ENCODE data around the gene ACOT7. TPM values are rescaled to one million over a fixed set of nuclear protein-coding genes. Genes with fewer than 3 reads are reported as not detected.

ACOT7 gene
- total RNA-seq, 1 donor from 2014 or later = 35.1 TPM

- no peaks in the 10 kb centered on the region for H3K4me1 Mint-ChIP-seq (ENCODE audit: unreplicated experiment)
- peaks cover 18% of the 10 kb centered on the region for H3K27me3 Mint-ChIP-seq (ENCODE audit: unreplicated experiment)
- TF ChIP-seq, protein P1, sequence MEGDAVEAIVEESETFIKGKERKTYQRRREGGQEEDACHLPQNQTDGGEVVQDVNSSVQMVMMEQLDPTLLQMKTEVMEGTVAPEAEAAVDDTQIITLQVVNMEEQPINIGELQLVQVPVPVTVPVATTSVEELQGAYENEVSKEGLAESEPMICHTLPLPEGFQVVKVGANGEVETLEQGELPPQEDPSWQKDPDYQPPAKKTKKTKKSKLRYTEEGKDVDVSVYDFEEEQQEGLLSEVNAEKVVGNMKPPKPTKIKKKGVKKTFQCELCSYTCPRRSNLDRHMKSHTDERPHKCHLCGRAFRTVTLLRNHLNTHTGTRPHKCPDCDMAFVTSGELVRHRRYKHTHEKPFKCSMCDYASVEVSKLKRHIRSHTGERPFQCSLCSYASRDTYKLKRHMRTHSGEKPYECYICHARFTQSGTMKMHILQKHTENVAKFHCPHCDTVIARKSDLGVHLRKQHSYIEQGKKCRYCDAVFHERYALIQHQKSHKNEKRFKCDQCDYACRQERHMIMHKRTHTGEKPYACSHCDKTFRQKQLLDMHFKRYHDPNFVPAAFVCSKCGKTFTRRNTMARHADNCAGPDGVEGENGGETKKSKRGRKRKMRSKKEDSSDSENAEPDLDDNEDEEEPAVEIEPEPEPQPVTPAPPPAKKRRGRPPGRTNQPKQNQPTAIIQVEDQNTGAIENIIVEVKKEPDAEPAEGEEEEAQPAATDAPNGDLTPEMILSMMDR (IDR thresholded peaks at IDR 0.05; ENCODE audit: unreplicated experiment) = no peak
- H3K4me3 Mint-ChIP-seq (ENCODE audit: unreplicated experiment) = no peak overlapping the region
- no peaks in the 10 kb centered on the region for H3K36me3 Mint-ChIP-seq (ENCODE audit: low read depth, unreplicated experiment)
- DNase-seq (ENCODE audit: low spot score) = no peak
- H3K9me3 Mint-ChIP-seq (ENCODE audit: unreplicated experiment) = no peaks in the 10 kb centered on the region
- no peak overlapping the region for H3K27ac Mint-ChIP-seq (ENCODE audit: unreplicated experiment)
Observed at GRCh38 chr1:6412896-6413295, 19.3 kb upstream of the ACOT7 start.

- no peak for DNase-seq (ENCODE audit: low spot score)
- Mint-ChIP-seq H3K9me3 (ENCODE audit: unreplicated experiment) (no peaks in the 10 kb centered on the region), H3K27ac (ENCODE audit: unreplicated experiment) (no peak overlapping the region), H3K36me3 (ENCODE audit: low read depth, unreplicated experiment) (no peaks in the 10 kb centered on the region), H3K27me3 (ENCODE audit: unreplicated experiment) (peaks cover 6% of the 10 kb centered on the region), H3K4me3 (ENCODE audit: unreplicated experiment) (no peak overlapping the region), H3K4me1 (ENCODE audit: unreplicated experiment) (no peaks in the 10 kb centered on the region)
- TF ChIP-seq, protein P1 (IDR thresholded peaks at IDR 0.05; ENCODE audit: unreplicated experiment) = no peak
Observed at GRCh38 chr1:6410248-6410893, 16.8 kb upstream of the ACOT7 start.

- no peak for DNase-seq (ENCODE audit: low spot score)
- Mint-ChIP-seq H3K9me3 (ENCODE audit: unreplicated experiment) (no peaks in the 10 kb centered on the region), H3K4me1 (ENCODE audit: unreplicated experiment) (no peaks in the 10 kb centered on the region), H3K27ac (ENCODE audit: unreplicated experiment) (no peak overlapping the region), H3K4me3 (ENCODE audit: unreplicated experiment) (no peak overlapping the region), H3K27me3 (ENCODE audit: unreplicated experiment) (peaks cover 5% of the 10 kb centered on the region), H3K36me3 (ENCODE audit: low read depth, unreplicated experiment) (no peaks in the 10 kb centered on the region)
- TF ChIP-seq, protein P1 (IDR thresholded peaks at IDR 0.05; ENCODE audit: unreplicated experiment) = no peak
Observed at GRCh38 chr1:6409733-6410132, 16.2 kb upstream of the ACOT7 start.

GRCh38 chr1:6409053-6409452, 15.5 kb upstream of the ACOT7 start:
- no peak for DNase-seq (ENCODE audit: low spot score)
- Mint-ChIP-seq H3K27me3 (ENCODE audit: unreplicated experiment) (peaks cover 2% of the 10 kb centered on the region), H3K9me3 (ENCODE audit: unreplicated experiment) (no peaks in the 10 kb centered on the region), H3K27ac (ENCODE audit: unreplicated experiment) (no peak overlapping the region), H3K4me3 (ENCODE audit: unreplicated experiment) (no peak overlapping the region), H3K36me3 (ENCODE audit: low read depth, unreplicated experiment) (no peaks in the 10 kb centered on the region), H3K4me1 (ENCODE audit: unreplicated experiment) (no peaks in the 10 kb centered on the region)
- TF ChIP-seq, protein P1 (IDR thresholded peaks at IDR 0.05; ENCODE audit: unreplicated experiment) = no peak

DNA sequence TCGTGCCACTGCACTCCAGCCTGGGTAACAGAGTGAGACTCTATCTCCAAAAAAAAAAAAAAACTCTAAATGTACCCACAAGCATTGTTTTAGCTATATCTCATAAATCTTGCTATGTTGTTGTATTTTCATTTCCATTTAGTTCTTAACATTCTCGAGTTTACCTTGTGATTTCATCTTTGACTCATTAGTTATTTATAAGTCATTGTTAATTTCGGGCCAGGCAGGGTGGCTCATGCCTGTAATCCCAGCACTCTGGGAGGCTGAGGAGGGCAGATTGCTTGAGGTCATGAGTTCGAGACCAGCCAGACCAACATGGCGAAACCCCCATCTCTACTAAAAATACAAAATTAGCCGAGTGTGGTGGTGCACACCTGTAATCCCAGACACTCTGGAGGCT, 14.5 kb upstream of the ACOT7 start:
- DNase-seq (ENCODE audit: low spot score) = no peak
- H3K9me3 Mint-ChIP-seq (ENCODE audit: unreplicated experiment) = no peaks in the 10 kb centered on the region
- no peak overlapping the region for H3K4me3 Mint-ChIP-seq (ENCODE audit: unreplicated experiment)
- H3K27ac Mint-ChIP-seq (ENCODE audit: unreplicated experiment) = no peak overlapping the region
- TF ChIP-seq, protein P1 (IDR thresholded peaks at IDR 0.05; ENCODE audit: unreplicated experiment) = no peak
- H3K27me3 Mint-ChIP-seq (ENCODE audit: unreplicated experiment) = peaks cover 2% of the 10 kb centered on the region
- no peaks in the 10 kb centered on the region for H3K4me1 Mint-ChIP-seq (ENCODE audit: unreplicated experiment)
- H3K36me3 Mint-ChIP-seq (ENCODE audit: low read depth, unreplicated experiment) = no peaks in the 10 kb centered on the region

Measured in endothelial cell (in vitro differentiated cells).